ENCODE data around the gene POR.

The POR gene

DNA sequence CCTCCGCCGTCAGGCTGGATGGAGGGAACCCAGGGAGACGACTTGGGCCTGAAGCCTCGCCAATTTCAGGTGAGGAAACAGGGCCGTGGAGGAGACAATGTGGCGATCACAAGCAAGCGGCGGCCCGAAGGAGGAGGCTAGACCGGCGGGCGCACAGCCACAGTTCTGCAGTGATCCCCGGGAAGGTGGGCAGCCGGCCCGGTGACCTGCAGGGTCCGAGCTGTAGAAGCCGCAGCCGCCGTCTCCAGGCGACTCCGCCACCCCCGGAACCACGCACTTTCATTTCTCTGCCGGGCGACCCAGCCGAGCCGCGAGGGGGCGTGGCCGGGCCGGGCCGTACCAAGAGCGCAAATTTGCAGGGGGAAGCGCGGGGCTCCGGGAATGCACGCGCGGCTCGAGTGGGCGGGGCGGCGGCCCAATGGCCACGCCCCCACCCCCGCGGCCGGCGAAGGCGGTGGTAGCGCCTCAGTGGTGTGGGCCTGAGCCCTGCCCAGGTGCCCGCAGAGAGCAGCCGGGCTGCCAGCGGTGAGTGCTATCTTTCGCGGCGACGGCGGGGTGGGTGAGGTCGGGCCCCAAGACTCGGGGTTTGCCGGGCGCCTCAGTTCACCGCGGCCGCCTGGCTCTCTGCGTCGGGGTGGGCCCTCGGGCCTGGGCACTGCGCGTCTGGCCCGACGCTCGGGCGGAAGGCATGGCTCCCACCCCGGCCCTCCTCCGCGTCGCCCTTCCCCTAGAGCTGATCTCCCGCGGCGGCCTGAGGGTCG lies at the start of gene POR:
TSS of gene POR (plus strand) at position 501 of the 761 bp plus-strand sequence. CDS start 38,847 bp downstream, outside the sequence.
- TF ChIP-seq, protein P1, sequence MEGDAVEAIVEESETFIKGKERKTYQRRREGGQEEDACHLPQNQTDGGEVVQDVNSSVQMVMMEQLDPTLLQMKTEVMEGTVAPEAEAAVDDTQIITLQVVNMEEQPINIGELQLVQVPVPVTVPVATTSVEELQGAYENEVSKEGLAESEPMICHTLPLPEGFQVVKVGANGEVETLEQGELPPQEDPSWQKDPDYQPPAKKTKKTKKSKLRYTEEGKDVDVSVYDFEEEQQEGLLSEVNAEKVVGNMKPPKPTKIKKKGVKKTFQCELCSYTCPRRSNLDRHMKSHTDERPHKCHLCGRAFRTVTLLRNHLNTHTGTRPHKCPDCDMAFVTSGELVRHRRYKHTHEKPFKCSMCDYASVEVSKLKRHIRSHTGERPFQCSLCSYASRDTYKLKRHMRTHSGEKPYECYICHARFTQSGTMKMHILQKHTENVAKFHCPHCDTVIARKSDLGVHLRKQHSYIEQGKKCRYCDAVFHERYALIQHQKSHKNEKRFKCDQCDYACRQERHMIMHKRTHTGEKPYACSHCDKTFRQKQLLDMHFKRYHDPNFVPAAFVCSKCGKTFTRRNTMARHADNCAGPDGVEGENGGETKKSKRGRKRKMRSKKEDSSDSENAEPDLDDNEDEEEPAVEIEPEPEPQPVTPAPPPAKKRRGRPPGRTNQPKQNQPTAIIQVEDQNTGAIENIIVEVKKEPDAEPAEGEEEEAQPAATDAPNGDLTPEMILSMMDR (IDR thresholded peaks at IDR 0.05; ENCODE audit: insufficient read depth, missing control alignments), result no peak
- FAIRE-seq (no peak), DNase-seq (ENCODE audit: insufficient read length, low spot score) (peak; percentile 87)

DNA sequence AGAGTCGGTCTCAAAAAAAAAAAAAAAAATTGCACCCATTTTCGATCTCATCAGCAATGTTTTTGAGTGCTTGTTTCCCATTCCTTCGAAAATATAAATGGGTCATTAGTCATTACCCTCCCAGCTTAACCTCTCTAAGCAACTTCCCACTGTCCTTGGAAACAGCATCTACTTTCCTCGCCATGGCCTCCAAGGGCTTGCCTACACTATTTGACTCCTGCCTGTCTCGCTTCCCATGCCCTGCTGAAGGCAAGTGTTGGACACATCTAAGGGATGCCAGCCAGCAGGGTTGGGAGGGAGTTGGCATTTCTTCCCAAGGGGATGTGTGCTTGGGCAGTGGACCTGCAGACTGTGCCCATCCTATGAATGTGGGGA lies 48.9 kb upstream of the POR start:
- TF ChIP-seq, protein P1 (IDR thresholded peaks at IDR 0.05; ENCODE audit: insufficient read depth, missing control alignments), result no peak
- FAIRE-seq (no peak), DNase-seq (ENCODE audit: insufficient read length, low spot score) (no peak)

DNA sequence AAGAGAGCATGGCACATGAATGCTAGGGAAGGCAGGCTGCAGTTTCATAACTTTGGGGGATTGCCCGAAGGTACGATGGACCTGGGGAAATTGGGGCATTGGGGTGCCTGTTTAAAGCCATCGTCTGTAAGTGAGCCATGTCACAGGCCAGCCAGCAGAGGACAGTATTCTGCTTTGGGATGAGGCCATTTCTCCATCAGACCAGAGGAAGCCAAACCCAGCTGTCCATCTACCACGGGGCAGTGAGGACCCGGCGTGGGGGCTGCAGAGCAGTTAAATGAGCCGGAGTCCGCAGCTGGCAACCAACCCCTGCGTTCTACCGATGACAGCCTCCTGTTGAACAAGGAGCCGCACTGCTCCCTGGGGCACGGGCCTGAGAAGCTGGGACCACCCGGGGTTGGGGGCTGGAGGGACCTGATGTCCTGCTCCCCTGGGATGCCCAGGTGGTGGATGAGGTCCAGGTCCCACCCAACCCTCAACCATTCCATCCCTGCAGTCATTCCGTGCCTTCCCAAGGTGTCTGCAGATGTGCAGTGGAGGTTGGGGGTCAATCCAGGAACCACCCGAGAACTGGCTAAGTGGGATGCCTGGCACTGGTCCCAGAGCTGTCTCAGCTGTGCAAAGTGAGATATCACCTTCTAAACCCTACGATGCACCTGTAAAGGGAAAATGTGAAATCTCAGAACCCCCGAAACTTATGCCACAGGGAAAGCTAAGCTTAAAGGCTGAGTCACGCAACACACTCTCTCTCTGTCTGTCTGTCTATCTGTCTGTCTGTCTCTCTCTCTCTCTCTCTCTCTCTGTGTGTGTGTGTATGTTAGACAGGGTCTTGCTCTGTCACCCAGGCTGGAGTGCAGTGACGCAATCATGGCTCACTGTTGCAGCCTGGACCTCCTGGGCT lies 48.2 kb upstream of the POR start:
- TF ChIP-seq, protein P1 (IDR thresholded peaks at IDR 0.05; ENCODE audit: insufficient read depth, missing control alignments), result peak; percentile 68
- no peak for FAIRE-seq

DNA sequence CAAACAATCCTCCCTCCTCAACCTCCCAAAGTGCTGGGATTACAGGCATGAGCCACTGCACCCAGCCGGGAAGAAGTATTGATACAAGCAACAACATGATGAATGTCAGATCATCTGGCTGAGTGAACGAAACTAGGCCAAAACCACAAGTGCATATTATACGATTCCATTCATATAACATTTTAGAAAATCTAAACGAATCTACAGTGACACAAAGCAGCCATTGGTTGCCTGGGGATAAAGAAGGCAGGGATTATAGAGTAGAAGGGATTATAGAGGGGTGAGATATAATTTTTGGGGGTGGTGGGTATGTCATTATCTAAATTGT lies 47.6 kb upstream of the POR start:
- FAIRE-seq (no peak), DNase-seq (ENCODE audit: insufficient read length, low spot score) (no peak)
- TF ChIP-seq, protein P1 (IDR thresholded peaks at IDR 0.05; ENCODE audit: insufficient read depth, missing control alignments), result no peak

More for the DNA sequence above, 48.2 kb upstream of the POR start:
- no peak for DNase-seq (ENCODE audit: insufficient read length, low spot score)

DNA sequence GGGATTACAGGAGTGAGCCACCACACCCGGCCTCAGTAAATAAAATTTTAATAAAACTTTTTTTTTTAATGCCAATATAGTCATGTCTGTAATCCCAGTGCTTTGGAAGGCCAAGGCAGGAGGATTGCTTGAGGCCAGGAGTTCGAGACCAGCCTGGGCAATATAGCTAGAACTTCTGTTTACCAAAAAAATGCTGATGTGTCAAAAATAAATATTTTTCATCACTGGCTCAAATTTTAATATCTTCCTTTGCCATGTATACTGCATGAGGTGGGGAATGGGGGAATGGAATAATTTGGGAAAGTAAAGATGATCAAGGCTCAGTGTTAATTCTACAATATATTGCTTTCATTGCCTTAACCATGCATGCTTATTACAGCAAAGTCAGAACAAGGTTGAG lies 46.8 kb upstream of the POR start:
- DNase-seq (ENCODE audit: insufficient read length, low spot score), result no peak
- no peak for FAIRE-seq

DNA sequence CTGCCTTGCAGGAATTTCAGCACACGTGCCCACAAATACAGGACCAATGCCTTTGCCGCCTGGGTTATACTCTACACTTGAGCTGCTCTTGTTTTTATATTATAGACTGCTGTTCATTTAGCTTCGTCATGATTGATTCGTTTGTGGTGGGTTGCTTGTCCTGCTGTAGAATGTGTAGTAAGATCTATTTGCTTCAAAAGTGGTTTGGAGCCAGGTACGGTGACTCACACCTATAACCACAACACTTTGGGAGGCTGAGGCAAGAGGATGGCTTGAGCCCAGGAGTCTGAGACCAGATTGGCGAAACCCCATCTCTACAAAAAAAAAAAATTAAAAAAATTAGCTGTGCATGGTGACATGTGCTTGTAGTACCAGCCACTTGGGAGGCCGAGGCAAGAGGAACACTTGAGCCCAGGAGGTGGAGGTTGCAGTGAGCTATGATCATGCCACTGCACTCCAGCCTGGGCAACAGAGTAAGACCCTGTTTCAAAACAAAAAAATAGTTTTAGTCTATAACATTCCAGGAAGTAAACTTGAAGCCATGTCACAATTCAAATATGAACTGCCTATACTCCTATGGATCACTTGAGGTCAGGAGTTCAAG lies 45.1 kb upstream of the POR start:
- TF ChIP-seq, protein P1 (IDR thresholded peaks at IDR 0.05; ENCODE audit: insufficient read depth, missing control alignments), result no peak
- DNase-seq (ENCODE audit: insufficient read length, low spot score) (no peak), FAIRE-seq (no peak)

More for the DNA sequence above, 46.8 kb upstream of the POR start:
- TF ChIP-seq, protein P1 (IDR thresholded peaks at IDR 0.05; ENCODE audit: insufficient read depth, missing control alignments), result no peak

All from D721Med (cell line).